WTC11 (cell line): ENCODE data around the gene VCAN. TPM values are rescaled to one million over a fixed set of nuclear protein-coding genes. Genes with fewer than 3 reads are reported as not detected.
A peak's percentile ranks its signal among the peaks of the same experiment; 100 is the strongest.

Experiments
- ATAC-seq: fragments of 200-7000 bp; cut with Tn5 transposase; 2 replicates; pipeline ENCODE4 v1.10.0; 2021; ENCODE audit warnings: mild to moderate bottlenecking, moderate library complexity
- CTCF ChIA-PET: fragments of 300-600 bp; sonication (Branson Sonifier 250); formaldehyde crosslinking; loops from one replicate; lab custom pipeline; 2021; ENCODE audit warnings: antibody characterized with exemption; lab: Charles Lee
- POLR2A ChIA-PET: fragments of 350-600 bp; sonication (Branson Sonifier 250); formaldehyde crosslinking; loops from one replicate; lab custom pipeline; 2021; ENCODE audit warnings: antibody characterized with exemption; lab: Charles Lee
- DNase-seq: peaks from one replicate; pipeline ENCODE4 v3.0.0; 2021; ENCODE audit warnings: low spot score
- H3K27ac Mint-ChIP-seq: 2 replicates; pipeline ENCODE4 v1.8.0; 2021; ENCODE audit warnings: mixed read lengths
- H3K27me3 Mint-ChIP-seq: 2 replicates; pipeline ENCODE4 v1.8.0; 2021; ENCODE audit warnings: low read depth, mild to moderate bottlenecking, moderate library complexity, mixed read lengths
- H3K36me3 Mint-ChIP-seq: 2 replicates; pipeline ENCODE4 v1.8.0; 2021; ENCODE audit warnings: mixed read lengths
- H3K4me1 Mint-ChIP-seq: 2 replicates; pipeline ENCODE4 v1.8.0; 2022; ENCODE audit warnings: mixed read lengths
- H3K4me3 Mint-ChIP-seq: 2 replicates; pipeline ENCODE4 v1.8.0; 2021; ENCODE audit warnings: mild to moderate bottlenecking, moderate library complexity, mixed read lengths
- H3K9me3 Mint-ChIP-seq: 2 replicates; pipeline ENCODE4 v1.8.0; 2021; ENCODE audit warnings: mixed read lengths
- ATF1 ChIP-seq: sonication (generic); formaldehyde crosslinking; IDR thresholded peaks from 2 replicates; pipeline ENCODE4 v1.8.1; 2023; ENCODE audit warnings: mild to moderate bottlenecking, moderate library complexity, missing genetic modification reagents
- GRHL2 ChIP-seq: fragments of 250-450 bp; sonication (Bioruptor Pico); IDR thresholded peaks from 2 replicates; pipeline ENCODE4 v1.8.0; 2022; ENCODE audit warnings: mild to moderate bottlenecking, moderate library complexity; ENCODE audit not compliant: insufficient replicate concordance, severe bottlenecking
- GTF2I ChIP-seq: fragments of 250-450 bp; sonication (Bioruptor Pico); conservative IDR thresholded peaks from 2 replicates; pipeline ENCODE4 v1.4.0; 2021; ENCODE audit warnings: mild to moderate bottlenecking
- IRF2 ChIP-seq: sonication (generic); formaldehyde crosslinking; IDR thresholded peaks from 2 replicates; pipeline ENCODE4 v1.8.0; 2022; ENCODE audit warnings: low read depth, missing genetic modification reagents, borderline replicate concordance
- MLX ChIP-seq: sonication (generic); formaldehyde crosslinking; IDR thresholded peaks from 2 replicates; pipeline ENCODE4 v1.8.1; 2023; ENCODE audit warnings: mild to moderate bottlenecking, missing genetic modification reagents, moderate library complexity
- MXD4 ChIP-seq: fragments of 250-450 bp; sonication (Bioruptor Pico); IDR thresholded peaks from 2 replicates; pipeline ENCODE4 v1.8.0; 2021; ENCODE audit warnings: mild to moderate bottlenecking, moderate library complexity, borderline replicate concordance
- NR1H2 ChIP-seq: sonication (generic); formaldehyde crosslinking; IDR thresholded peaks from 2 replicates; pipeline ENCODE4 v1.9.0; 2021; ENCODE audit warnings: mild to moderate bottlenecking, moderate library complexity, missing genetic modification reagents
- SP1 ChIP-seq: sonication (generic); formaldehyde crosslinking; conservative IDR thresholded peaks from 2 replicates; pipeline ENCODE4 v1.8.1; 2022; ENCODE audit warnings: missing genetic modification reagents
- TCF7 ChIP-seq: sonication (generic); formaldehyde crosslinking; IDR thresholded peaks from 2 replicates; pipeline ENCODE4 v1.8.0; 2022; ENCODE audit warnings: mild to moderate bottlenecking, low read depth, missing genetic modification reagents, moderate library complexity
- TEAD1 ChIP-seq: sonication (generic); formaldehyde crosslinking; IDR thresholded peaks from 2 replicates; pipeline ENCODE4 v1.8.0; 2022; ENCODE audit warnings: mild to moderate bottlenecking, missing genetic modification reagents
- ZBTB43 ChIP-seq: sonication (generic); formaldehyde crosslinking; IDR thresholded peaks from 2 replicates; pipeline ENCODE4 v1.8.1; 2023; ENCODE audit warnings: mild to moderate bottlenecking, missing genetic modification reagents
- ZMAT4 ChIP-seq: fragments of 250-450 bp; sonication (Bioruptor Pico); IDR thresholded peaks from 2 replicates; pipeline ENCODE4 v1.9.0; 2021; ENCODE audit warnings: mild to moderate bottlenecking
- ZNF232 ChIP-seq: sonication (generic); formaldehyde crosslinking; IDR thresholded peaks from 2 replicates; pipeline ENCODE4 v1.8.0; 2022; ENCODE audit warnings: mild to moderate bottlenecking, missing genetic modification reagents
- ZNF317 ChIP-seq: sonication (generic); formaldehyde crosslinking; IDR thresholded peaks from 2 replicates; pipeline ENCODE4 v1.8.1; 2023; ENCODE audit warnings: low read depth, mild to moderate bottlenecking, moderate library complexity, missing genetic modification reagents, borderline replicate concordance
- ZNF512 ChIP-seq: sonication (generic); formaldehyde crosslinking; IDR thresholded peaks from 2 replicates; pipeline ENCODE4 v1.8.1; 2022; ENCODE audit warnings: missing genetic modification reagents, borderline replicate concordance
- total RNA-seq: library from RNA; stranded (reverse); gene quantifications from 3 replicates; pipeline ENCODE4 v1.2.3, GENCODE V29; 2021
- TF ChIP-seq, protein P1 (sequence below): sonication (generic); formaldehyde crosslinking; IDR thresholded peaks from 2 replicates; pipeline ENCODE4 v1.8.0; 2022; ENCODE audit warnings: mild to moderate bottlenecking, missing genetic modification reagents
- TF ChIP-seq, protein P2 (sequence below): fragments of 250-450 bp; sonication (Bioruptor Pico); IDR thresholded peaks from 2 replicates; pipeline ENCODE4 v1.9.0; 2021; ENCODE audit warnings: mild to moderate bottlenecking
- TF ChIP-seq, protein P3 (sequence below): sonication (generic); formaldehyde crosslinking; conservative IDR thresholded peaks from 2 replicates; pipeline ENCODE4 v1.8.1; 2023; ENCODE audit warnings: mild to moderate bottlenecking, low read depth, missing genetic modification reagents, moderate library complexity
- TF ChIP-seq, protein P4 (sequence below): sonication (generic); formaldehyde crosslinking; conservative IDR thresholded peaks from 2 replicates; pipeline ENCODE4 v1.8.1; 2022; ENCODE audit warnings: mild to moderate bottlenecking, missing genetic modification reagents

Gene VCAN
- total RNA-seq, 1 experiment from 2014 or later = 276 TPM

GRCh38 chr5:83583859-83584258 lies 112.3 kb downstream of the VCAN start (continued):
- TF ChIP-seq NR1H2 (no peak), MXD4 (CRISPR knock-in tag) (no peak), TCF7 (CRISPR knock-in tag) (no peak), TEAD1 (CRISPR knock-in tag) (no peak)
- TF ChIP-seq, protein P1, sequence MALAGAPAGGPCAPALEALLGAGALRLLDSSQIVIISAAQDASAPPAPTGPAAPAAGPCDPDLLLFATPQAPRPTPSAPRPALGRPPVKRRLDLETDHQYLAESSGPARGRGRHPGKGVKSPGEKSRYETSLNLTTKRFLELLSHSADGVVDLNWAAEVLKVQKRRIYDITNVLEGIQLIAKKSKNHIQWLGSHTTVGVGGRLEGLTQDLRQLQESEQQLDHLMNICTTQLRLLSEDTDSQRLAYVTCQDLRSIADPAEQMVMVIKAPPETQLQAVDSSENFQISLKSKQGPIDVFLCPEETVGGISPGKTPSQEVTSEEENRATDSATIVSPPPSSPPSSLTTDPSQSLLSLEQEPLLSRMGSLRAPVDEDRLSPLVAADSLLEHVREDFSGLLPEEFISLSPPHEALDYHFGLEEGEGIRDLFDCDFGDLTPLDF = no peak

GRCh38 chr5:83586874-83587776 lies 115.6 kb downstream of the VCAN start:
- peaks cover 4% of the 10 kb centered on the region; the same call in 1 of the 2 replicates for H3K36me3 Mint-ChIP-seq
- ATAC-seq (peak; percentile 52), DNase-seq (no peak)
- H3K9me3 Mint-ChIP-seq = no peaks in the 10 kb centered on the region
- no peaks in the 10 kb centered on the region for H3K27me3 Mint-ChIP-seq
- H3K27ac Mint-ChIP-seq = no peak overlapping the region
- no peaks in the 10 kb centered on the region for H3K4me1 Mint-ChIP-seq
- POLR2A ChIA-PET = no interaction called here
- TF ChIP-seq ZMAT4 (CRISPR knock-in tag) (no peak), GTF2I (CRISPR knock-in tag) (no peak)
- no peak overlapping the region for H3K4me3 Mint-ChIP-seq
- CTCF ChIA-PET = no interaction called here

DNA sequence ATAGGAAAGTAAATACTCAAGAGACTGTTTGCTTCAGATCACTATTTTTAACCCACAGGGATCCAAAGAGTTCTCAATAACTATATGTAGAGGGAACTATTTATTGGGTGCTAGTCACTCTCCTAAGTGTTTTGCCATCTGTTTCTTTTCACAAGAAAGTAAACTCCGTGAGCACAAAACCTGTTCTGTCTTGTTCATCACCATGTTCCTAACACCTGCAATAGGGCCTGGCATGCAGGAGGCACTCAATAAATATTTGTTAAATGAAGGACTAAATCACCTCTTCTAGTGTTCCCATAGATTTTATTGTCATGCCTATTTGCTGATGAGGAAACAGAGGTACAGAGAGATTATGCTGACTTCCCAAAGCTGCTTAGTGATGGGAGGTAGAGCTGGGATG lies 118.2 kb downstream of the VCAN start:
- Mint-ChIP-seq H3K36me3 (no peaks in the 10 kb centered on the region), H3K27ac (no peak overlapping the region), H3K4me1 (no peaks in the 10 kb centered on the region), H3K27me3 (no peaks in the 10 kb centered on the region), H3K9me3 (no peaks in the 10 kb centered on the region), H3K4me3 (no peak overlapping the region)
- no peak for ATAC-seq
- ChIA-PET POLR2A (no interaction called here), CTCF (no interaction called here)
- no peak for DNase-seq
- TF ChIP-seq GRHL2 (CRISPR knock-in tag) (no peak), ZNF232 (CRISPR knock-in tag) (no peak), ATF1 (no peak), IRF2 (no peak), TEAD1 (CRISPR knock-in tag) (no peak), ZBTB43 (CRISPR knock-in tag) (no peak), ZNF512 (no peak), SP1 (CRISPR knock-in tag) (no peak), MLX (CRISPR knock-in tag) (no peak), ZNF317 (CRISPR knock-in tag) (no peak)
- TF ChIP-seq, protein P2, sequence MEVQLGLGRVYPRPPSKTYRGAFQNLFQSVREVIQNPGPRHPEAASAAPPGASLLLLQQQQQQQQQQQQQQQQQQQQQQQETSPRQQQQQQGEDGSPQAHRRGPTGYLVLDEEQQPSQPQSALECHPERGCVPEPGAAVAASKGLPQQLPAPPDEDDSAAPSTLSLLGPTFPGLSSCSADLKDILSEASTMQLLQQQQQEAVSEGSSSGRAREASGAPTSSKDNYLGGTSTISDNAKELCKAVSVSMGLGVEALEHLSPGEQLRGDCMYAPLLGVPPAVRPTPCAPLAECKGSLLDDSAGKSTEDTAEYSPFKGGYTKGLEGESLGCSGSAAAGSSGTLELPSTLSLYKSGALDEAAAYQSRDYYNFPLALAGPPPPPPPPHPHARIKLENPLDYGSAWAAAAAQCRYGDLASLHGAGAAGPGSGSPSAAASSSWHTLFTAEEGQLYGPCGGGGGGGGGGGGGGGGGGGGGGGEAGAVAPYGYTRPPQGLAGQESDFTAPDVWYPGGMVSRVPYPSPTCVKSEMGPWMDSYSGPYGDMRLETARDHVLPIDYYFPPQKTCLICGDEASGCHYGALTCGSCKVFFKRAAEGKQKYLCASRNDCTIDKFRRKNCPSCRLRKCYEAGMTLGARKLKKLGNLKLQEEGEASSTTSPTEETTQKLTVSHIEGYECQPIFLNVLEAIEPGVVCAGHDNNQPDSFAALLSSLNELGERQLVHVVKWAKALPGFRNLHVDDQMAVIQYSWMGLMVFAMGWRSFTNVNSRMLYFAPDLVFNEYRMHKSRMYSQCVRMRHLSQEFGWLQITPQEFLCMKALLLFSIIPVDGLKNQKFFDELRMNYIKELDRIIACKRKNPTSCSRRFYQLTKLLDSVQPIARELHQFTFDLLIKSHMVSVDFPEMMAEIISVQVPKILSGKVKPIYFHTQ (CRISPR knock-in tag) = no peak
- TF ChIP-seq, protein P3, sequence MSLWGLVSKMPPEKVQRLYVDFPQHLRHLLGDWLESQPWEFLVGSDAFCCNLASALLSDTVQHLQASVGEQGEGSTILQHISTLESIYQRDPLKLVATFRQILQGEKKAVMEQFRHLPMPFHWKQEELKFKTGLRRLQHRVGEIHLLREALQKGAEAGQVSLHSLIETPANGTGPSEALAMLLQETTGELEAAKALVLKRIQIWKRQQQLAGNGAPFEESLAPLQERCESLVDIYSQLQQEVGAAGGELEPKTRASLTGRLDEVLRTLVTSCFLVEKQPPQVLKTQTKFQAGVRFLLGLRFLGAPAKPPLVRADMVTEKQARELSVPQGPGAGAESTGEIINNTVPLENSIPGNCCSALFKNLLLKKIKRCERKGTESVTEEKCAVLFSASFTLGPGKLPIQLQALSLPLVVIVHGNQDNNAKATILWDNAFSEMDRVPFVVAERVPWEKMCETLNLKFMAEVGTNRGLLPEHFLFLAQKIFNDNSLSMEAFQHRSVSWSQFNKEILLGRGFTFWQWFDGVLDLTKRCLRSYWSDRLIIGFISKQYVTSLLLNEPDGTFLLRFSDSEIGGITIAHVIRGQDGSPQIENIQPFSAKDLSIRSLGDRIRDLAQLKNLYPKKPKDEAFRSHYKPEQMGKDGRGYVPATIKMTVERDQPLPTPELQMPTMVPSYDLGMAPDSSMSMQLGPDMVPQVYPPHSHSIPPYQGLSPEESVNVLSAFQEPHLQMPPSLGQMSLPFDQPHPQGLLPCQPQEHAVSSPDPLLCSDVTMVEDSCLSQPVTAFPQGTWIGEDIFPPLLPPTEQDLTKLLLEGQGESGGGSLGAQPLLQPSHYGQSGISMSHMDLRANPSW = no peak
- TF ChIP-seq, protein P4, sequence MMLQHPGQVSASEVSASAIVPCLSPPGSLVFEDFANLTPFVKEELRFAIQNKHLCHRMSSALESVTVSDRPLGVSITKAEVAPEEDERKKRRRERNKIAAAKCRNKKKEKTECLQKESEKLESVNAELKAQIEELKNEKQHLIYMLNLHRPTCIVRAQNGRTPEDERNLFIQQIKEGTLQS = no peak
- TF ChIP-seq, protein P1 = no peak
